Right lobe of liver (tissue), 4 donors: ENCODE data around the gene PANK2.
"Not testable (repeated sequence)": the region's sequence is repeated elsewhere in the genome, so short reads cannot be mapped to it uniquely, and the experiment has no call there.

Source experiments
- POLR2A ChIP-seq: fragments of 450-650 bp; IDR thresholded peaks from one replicate; pipeline ENCODE4 v1.6.1; 2017; ENCODE audit warnings: antibody characterized with exemption, mild to moderate bottlenecking
- TF ChIP-seq, protein P1 (sequence below), 4 donors: fragments of 200-600 bp in 3 of 4; fragments of 450-650 bp in 1 of 4; IDR thresholded peaks; one replicate each; pipeline versions ENCODE4 v1.5.1 to v1.8.0; 2016 to 2022; ENCODE audit warnings: antibody characterized with exemption in 4 of 4, mild to moderate bottlenecking in 2 of 4
- donor health status: DM: no; HTN: no; CAD: no.
- donor health status: DM: no; HTN: no; CAD: no.
- donor health status: DM: no; HTN: yes; CAD: no.

DNA sequence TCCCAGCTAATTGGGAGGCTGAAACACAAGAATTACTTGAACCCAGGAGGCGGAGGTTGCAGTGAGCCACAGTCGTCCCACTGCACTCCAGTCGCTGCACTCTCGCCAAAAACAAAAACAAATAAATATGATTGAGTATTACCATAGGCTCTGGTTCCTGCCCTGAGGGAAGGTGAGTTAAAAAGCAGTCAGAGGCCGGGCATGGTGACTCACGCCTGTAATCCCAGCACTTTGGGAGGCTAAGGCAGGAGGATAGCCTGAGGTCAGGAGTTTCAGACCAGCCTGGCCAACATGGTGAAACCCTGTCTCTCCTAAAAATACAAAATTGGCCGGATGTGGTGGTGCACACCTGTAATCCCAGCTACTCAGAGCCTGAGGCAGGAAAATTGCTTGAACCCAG is 49.0 kb upstream of the PANK2 start:
- TF ChIP-seq, protein P1, sequence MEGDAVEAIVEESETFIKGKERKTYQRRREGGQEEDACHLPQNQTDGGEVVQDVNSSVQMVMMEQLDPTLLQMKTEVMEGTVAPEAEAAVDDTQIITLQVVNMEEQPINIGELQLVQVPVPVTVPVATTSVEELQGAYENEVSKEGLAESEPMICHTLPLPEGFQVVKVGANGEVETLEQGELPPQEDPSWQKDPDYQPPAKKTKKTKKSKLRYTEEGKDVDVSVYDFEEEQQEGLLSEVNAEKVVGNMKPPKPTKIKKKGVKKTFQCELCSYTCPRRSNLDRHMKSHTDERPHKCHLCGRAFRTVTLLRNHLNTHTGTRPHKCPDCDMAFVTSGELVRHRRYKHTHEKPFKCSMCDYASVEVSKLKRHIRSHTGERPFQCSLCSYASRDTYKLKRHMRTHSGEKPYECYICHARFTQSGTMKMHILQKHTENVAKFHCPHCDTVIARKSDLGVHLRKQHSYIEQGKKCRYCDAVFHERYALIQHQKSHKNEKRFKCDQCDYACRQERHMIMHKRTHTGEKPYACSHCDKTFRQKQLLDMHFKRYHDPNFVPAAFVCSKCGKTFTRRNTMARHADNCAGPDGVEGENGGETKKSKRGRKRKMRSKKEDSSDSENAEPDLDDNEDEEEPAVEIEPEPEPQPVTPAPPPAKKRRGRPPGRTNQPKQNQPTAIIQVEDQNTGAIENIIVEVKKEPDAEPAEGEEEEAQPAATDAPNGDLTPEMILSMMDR (IDR thresholded peaks at IDR 0.05) = not testable (repeated sequence)
- not testable (repeated sequence) for TF ChIP-seq POLR2A
